Breast epithelium (tissue), 3 donors: Measurements from ENCODE around the gene ELMO3.

ENCODE experiments used
- POLR2A ChIP-seq: fragments of 450-650 bp; IDR thresholded peaks from one replicate; pipeline ENCODE4 v1.6.1; 2016; ENCODE audit warnings: antibody characterized with exemption, mild to moderate bottlenecking, moderate library complexity
- POLR2AphosphoS5 ChIP-seq, 3 donors: sonication (generic); formaldehyde crosslinking; IDR thresholded peaks; one replicate each; pipeline ENCODE4 v1.6.1; 2017; ENCODE audit warnings: antibody characterized with exemption in 3 of 3

DNA sequence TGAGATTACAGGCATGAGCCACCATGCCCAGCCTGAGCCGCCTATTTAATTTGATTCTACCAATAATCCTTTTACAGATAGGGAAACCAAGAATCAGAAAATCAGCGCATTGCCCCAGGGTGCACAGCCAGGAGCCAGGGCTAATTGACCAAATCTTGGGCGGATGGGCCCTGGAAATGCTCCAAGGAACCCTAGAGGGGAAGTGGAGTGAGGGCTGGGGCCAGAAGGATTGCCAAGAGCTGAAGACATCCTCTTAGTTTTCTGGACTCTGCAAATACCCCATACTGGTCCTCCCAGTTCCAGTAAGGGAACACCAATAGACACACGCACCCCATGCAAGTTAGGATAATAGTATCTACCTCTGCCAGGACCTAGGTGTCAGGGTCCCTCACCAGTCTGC is 44.5 kb downstream of the ELMO3 start:
- TF ChIP-seq POLR2A (no peak), POLR2AphosphoS5 (IDR thresholded peaks at IDR 0.05) (no peak)
